ENCODE results near the gene CNOT6.

- TF ChIP-seq, protein P1, sequence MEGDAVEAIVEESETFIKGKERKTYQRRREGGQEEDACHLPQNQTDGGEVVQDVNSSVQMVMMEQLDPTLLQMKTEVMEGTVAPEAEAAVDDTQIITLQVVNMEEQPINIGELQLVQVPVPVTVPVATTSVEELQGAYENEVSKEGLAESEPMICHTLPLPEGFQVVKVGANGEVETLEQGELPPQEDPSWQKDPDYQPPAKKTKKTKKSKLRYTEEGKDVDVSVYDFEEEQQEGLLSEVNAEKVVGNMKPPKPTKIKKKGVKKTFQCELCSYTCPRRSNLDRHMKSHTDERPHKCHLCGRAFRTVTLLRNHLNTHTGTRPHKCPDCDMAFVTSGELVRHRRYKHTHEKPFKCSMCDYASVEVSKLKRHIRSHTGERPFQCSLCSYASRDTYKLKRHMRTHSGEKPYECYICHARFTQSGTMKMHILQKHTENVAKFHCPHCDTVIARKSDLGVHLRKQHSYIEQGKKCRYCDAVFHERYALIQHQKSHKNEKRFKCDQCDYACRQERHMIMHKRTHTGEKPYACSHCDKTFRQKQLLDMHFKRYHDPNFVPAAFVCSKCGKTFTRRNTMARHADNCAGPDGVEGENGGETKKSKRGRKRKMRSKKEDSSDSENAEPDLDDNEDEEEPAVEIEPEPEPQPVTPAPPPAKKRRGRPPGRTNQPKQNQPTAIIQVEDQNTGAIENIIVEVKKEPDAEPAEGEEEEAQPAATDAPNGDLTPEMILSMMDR (IDR thresholded peaks at IDR 0.05; ENCODE audit: insufficient read depth, low read depth, low read length): no peak
- TF ChIP-seq EZH2 (IDR thresholded peaks at IDR 0.05; ENCODE audit: insufficient read depth, low read length): no peak
Measured at GRCh38 chr5:180620014-180620413, 125.8 kb downstream of the CNOT6 start.
